BLaER1 (cell line): ENCODE results near the gene YIPF1.
"Not testable (repeated sequence)": the region's sequence is repeated elsewhere in the genome, so short reads cannot be mapped to it uniquely, and the experiment has no call there.

Source experiments
- H3K27ac ChIP-seq: shearing (Covaris generic); formaldehyde crosslinking; 2 replicates; pipeline ENCODE4 v1.8.1; 2022
- H3K27me3 ChIP-seq: shearing (Covaris generic); formaldehyde crosslinking; 2 replicates; pipeline ENCODE4 v1.8.1; 2022
- H3K36me3 ChIP-seq: shearing (Covaris generic); formaldehyde crosslinking; 2 replicates; pipeline ENCODE4 v1.8.1; 2022
- H3K4me1 ChIP-seq: shearing (Covaris generic); formaldehyde crosslinking; 2 replicates; pipeline ENCODE4 v1.8.1; 2022
- H3K4me2 ChIP-seq: shearing (Covaris generic); formaldehyde crosslinking; 2 replicates; pipeline ENCODE4 v1.8.1; 2022
- H3K4me3 ChIP-seq: shearing (Covaris generic); formaldehyde crosslinking; 2 replicates; pipeline ENCODE4 v1.8.1; 2022
- H3K9ac ChIP-seq: shearing (Covaris generic); formaldehyde crosslinking; 2 replicates; pipeline ENCODE4 v1.8.1; 2022
- H3K9me3 ChIP-seq: shearing (Covaris generic); formaldehyde crosslinking; 2 replicates; pipeline ENCODE4 v1.8.1; 2022
- H4K20me1 ChIP-seq: shearing (Covaris generic); formaldehyde crosslinking; 2 replicates; pipeline ENCODE4 v1.8.1; 2022
- Cebpa-rat ChIP-seq: shearing (Covaris generic); IDR thresholded peaks from 2 replicates; pipeline ENCODE4 v1.8.1; 2022

YIPF1 gene

DNA sequence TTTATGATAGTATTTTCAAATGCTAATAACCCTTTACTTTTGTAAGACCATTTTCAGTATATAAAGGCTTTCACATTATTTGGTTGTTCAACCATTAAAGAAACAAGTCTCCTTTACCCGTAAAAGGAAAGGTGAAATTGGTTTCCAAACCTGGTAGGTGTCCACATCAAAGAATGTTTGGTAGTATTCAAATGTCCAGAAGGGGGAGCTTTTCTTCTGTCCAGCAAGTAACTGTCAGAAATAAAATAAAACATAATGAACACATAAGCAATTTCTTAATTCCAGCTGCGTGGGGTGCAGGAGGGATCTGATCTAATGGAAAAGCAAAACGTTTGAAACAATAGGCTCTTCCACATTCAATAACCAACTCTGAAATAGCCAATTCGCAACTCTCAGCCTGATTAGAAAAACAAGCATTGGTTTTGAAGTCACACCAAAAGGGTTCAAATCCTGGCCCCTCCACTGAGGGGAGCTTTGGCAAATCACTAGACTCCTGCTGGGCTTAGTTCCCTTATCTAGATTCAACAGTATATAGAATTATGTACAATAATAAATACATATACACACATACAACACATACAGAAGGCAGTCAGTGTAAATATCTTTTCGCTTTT lies 11.0 kb downstream of the YIPF1 start:
- Histone ChIP-seq H3K9ac (no peak overlapping the region), H3K36me3 (peaks cover 64% of the 10 kb centered on the region), H3K4me3 (no peak overlapping the region), H3K27me3 (no peaks in the 10 kb centered on the region), H3K27ac (no peak overlapping the region), H3K4me1 (no peaks in the 10 kb centered on the region), H4K20me1 (peaks cover 13% of the 10 kb centered on the region; the same call in 1 of the 2 replicates), H3K9me3 (peaks cover 6% of the 10 kb centered on the region), H3K4me2 (no peak overlapping the region)
- no peak for TF ChIP-seq Cebpa-rat

DNA sequence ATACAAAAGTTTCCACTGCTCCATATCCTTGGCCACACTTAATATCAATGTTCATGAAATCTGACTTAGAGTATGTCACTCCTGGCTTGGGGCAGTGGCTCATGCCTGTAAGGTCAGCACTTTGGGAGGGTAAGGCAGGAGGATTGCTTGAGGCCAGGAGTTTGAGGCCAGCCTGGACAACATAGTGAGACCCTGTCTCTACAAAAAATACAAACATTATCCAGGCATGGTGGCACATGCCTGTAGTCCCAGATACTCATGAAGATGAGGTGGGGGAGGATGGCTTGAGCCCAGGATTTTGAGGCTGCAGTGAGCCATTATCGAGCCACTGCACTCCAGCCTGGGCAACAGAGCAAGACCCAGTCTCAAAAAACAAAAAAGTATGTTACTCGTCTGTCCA lies 14.4 kb downstream of the YIPF1 start:
- peaks cover 67% of the 10 kb centered on the region for H3K36me3 ChIP-seq

DNA sequence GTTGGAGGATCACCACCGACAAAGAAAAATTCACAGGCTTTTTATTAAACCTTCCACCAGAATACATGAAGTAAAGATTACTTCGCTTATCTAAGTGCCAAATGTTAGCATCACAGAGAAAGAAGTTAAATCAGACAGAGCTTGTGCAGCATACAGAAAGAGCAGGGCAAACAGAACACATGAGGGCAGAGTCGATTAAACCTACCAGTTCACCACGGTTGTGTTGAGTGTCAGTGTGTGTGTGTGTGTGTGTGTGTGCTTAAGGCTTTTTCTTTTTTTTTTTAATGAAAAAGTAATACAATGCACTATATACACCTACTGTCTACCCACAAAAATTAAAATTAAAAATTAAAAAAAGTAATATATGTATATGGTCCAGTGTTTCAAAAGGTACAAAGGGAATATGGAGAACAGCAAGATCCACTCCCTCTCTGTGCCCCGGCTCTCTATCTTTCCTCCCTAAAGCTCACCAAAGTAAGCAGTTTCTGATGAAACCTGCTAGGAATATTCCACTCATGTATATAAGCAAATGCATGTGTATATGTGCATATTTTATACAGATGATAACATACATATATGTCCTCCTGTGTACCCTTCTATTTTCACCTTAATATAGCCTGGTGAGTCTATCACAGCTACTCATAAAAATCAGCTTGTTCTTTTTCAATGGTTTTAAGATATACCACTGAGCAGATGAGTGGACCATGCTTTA lies 17.7 kb downstream of the YIPF1 start:
- H3K9me3 ChIP-seq = no peaks in the 10 kb centered on the region
- no peak overlapping the region for H3K4me3 ChIP-seq
- no peak overlapping the region for H3K4me2 ChIP-seq
- H3K9ac ChIP-seq = no peak overlapping the region
- no peaks in the 10 kb centered on the region for H3K27me3 ChIP-seq
- peaks cover 49% of the 10 kb centered on the region for H3K36me3 ChIP-seq
- H3K4me1 ChIP-seq = peaks cover 11% of the 10 kb centered on the region
- H4K20me1 ChIP-seq = no peaks in the 10 kb centered on the region
- no peak for TF ChIP-seq Cebpa-rat
- H3K27ac ChIP-seq = no peak overlapping the region

More for the DNA sequence above, 14.4 kb downstream of the YIPF1 start:
- H3K27me3 ChIP-seq, H3K27ac ChIP-seq, H3K4me1 ChIP-seq, H3K4me3 ChIP-seq, H3K9me3 ChIP-seq, H3K9ac ChIP-seq, H3K4me2 ChIP-seq: not testable (repeated sequence)
- peaks cover 13% of the 10 kb centered on the region; the same call in 1 of the 2 replicates for H4K20me1 ChIP-seq

DNA sequence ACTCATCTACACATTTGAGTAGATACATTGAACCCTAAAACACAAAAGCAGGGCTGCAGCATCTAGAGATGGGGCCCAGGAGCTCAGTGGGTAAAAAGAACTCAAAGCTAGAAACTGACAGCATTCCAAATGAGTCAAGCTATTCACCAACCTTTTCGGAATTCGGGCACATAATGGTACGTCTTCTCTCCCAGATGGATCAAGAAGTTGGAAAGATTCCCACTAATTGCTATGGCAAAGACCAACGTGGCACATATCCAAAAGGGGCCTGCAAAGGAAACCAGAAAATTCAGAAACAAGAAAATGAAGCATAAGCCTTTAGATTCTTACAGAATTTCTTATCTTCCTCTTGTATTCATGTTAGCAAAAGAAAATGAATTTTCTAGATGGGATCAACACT lies 18.4 kb downstream of the YIPF1 start:
- no peaks in the 10 kb centered on the region for H3K27me3 ChIP-seq
- H4K20me1 ChIP-seq = no peaks in the 10 kb centered on the region
- no peaks in the 10 kb centered on the region for H3K9me3 ChIP-seq
- no peak overlapping the region for H3K27ac ChIP-seq
- no peak overlapping the region for H3K4me3 ChIP-seq
- no peak overlapping the region for H3K9ac ChIP-seq
- no peak for TF ChIP-seq Cebpa-rat
- no peak overlapping the region for H3K4me2 ChIP-seq
- peaks cover 11% of the 10 kb centered on the region for H3K4me1 ChIP-seq
- peaks cover 49% of the 10 kb centered on the region for H3K36me3 ChIP-seq

DNA sequence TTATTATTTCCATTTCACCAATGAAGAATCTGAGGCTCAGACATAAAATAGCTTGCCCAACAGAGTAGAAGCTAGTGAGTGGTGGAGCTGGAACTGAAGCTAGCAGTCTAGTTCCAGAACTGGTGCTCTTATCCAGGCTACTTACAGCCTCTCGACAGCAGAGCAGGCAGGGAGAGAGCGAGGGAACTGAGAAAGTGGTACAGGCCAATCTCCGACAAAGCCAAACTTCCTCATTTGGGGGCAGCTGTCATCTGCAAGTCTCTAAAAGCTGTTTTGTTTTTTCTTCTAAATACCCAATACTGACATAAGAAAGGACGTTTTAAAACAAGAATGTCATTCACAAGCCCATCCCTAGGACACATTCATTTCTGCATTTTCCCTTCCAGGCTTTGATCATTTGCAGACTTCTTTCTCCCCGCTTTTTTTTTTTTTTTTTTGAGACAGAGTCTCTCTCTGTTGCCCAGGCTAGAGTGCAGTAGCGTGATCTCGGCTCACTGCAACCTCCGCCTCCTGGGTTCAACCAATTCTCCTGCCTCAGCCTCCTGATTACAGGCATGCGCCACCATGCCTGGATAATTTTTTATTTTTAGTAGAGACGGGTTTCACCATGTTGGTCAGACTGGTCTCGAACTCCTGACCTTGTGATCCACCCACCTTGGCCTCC lies 20.0 kb downstream of the YIPF1 start:
- Histone ChIP-seq H3K36me3 (peaks cover 48% of the 10 kb centered on the region), H3K9me3 (no peaks in the 10 kb centered on the region)

DNA sequence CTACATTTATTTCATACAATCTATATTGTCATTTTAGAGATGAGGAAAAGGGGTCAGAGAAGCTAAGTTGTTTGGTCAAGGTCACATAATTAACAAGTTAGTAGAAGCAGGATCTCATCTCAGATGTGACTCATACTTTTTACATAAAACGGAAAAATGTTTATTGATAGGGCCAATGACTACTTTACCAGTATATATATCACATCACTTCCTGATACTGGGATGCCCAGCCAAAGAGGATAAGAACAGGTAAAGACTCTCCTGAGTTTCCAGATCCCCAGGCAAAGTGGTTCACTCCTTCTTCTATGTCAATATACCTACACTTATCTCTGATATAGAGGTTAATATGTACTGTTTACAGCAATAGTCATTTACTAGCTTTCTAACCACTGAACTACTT lies 21.0 kb downstream of the YIPF1 start:
- H3K36me3 ChIP-seq = peaks cover 43% of the 10 kb centered on the region

More for the DNA sequence above, 20.0 kb downstream of the YIPF1 start:
- Histone ChIP-seq H4K20me1 (no peaks in the 10 kb centered on the region), H3K27me3 (no peaks in the 10 kb centered on the region), H3K4me3 (no peak overlapping the region), H3K9ac (no peak overlapping the region), H3K4me1 (peaks cover 11% of the 10 kb centered on the region), H3K27ac (no peak overlapping the region), H3K4me2 (peak overlapping the region; percentile 45)
- no peak for TF ChIP-seq Cebpa-rat

DNA sequence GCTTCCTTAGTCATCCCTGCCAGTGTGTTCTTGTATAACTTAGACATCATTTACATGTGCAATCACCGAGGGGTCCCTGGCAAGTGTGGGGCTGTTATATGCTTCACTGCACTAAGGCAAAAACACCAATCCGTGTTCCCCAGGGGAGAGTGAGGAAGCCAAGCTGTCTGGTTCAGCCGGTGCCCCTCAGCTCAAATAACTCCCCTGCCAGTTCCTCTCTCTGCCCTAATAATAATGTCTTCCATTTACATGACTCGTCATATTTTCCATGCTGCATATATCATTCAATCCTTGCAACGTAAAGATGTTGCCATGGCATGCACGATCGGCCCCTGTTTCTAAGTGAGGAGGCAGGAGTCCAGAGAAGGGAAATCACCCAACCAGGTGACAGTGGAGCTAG lies 27.1 kb downstream of the YIPF1 start:
- Histone ChIP-seq H3K36me3 (peaks cover 38% of the 10 kb centered on the region), H3K27me3 (no peaks in the 10 kb centered on the region), H3K9me3 (no peaks in the 10 kb centered on the region), H3K27ac (peak overlapping the region; percentile 78), H3K4me3 (peak overlapping the region; percentile 38; the same call in 1 of the 2 replicates), H3K4me2 (peak overlapping the region; percentile 84), H3K4me1 (peaks cover 36% of the 10 kb centered on the region), H3K9ac (peak overlapping the region; percentile 61; the same call in 1 of the 2 replicates), H4K20me1 (no peaks in the 10 kb centered on the region)
- no peak for TF ChIP-seq Cebpa-rat

More for the DNA sequence above, 21.0 kb downstream of the YIPF1 start:
- no peak for TF ChIP-seq Cebpa-rat
- no peak overlapping the region for H3K27ac ChIP-seq
- H3K9me3 ChIP-seq = no peaks in the 10 kb centered on the region
- H3K4me1 ChIP-seq = peaks cover 19% of the 10 kb centered on the region
- no peak overlapping the region for H3K4me2 ChIP-seq
- no peaks in the 10 kb centered on the region for H3K27me3 ChIP-seq
- no peak overlapping the region for H3K4me3 ChIP-seq
- H4K20me1 ChIP-seq = no peaks in the 10 kb centered on the region
- no peak overlapping the region for H3K9ac ChIP-seq

DNA sequence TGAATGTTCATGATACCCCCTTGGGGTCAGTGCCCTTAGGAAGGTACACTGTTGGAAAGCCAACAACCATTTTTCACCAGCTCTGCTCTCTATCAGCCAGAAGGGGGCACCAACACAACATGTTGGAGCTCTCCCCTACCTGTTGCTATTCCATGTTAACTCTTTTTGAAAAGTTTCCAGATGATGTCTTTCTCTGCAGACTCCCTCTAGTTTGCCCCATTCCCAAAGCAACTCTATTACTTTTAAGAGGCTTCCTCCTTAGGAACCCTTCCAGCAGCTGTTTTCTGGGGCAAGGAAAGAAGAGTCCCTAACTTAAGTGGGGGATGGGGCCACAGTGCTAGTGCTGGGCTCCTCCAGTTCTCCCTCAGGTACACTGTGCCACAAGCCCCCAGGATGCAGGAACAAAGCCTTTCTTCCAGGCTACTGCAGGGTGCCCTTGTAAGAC lies 28.6 kb downstream of the YIPF1 start:
- no peak for TF ChIP-seq Cebpa-rat
- peak overlapping the region; percentile 84 for H3K4me2 ChIP-seq
- no peaks in the 10 kb centered on the region for H3K27me3 ChIP-seq
- no peaks in the 10 kb centered on the region for H3K9me3 ChIP-seq
- no peaks in the 10 kb centered on the region for H4K20me1 ChIP-seq
- H3K4me1 ChIP-seq = peaks cover 36% of the 10 kb centered on the region
- peaks cover 43% of the 10 kb centered on the region for H3K36me3 ChIP-seq
- H3K9ac ChIP-seq = no peak overlapping the region
- H3K4me3 ChIP-seq = no peak overlapping the region
- H3K27ac ChIP-seq = 0 out of 2 replicates have a peak overlapping the region, but pooled peaks have one; percentile 6

DNA sequence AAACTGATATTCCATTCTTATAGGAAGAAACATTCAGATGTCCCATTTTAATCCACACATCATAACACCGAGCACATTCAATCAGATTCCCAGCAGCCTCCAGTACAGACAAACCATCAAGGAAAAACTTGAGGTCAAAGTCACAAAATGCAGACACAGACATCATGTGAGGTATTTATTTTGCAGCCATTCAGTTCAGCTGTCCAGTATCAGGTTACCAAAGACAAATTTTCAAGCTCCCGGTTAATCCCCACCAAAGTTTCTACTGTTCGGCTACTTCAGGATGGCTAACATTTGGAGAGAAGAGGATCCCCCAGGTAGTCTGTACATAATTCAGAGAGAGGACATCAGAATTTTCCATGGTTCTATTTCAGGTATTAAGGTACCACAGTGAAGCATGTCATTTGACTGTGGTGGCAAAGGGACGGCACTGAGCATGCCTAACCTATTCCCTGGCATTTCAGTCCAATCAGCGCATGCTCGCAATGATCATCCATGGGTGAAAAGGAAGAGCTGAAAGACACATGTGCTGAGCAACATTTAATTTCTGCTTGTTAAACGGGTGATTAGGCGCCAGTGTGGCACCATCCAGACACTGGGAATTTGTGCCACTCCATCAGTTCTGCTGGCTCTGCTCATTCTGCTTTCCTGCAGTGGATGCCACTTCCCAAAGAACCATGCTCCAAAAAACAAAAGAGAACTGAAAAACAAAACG lies 37.9 kb downstream of the YIPF1 start:
- no peak overlapping the region for H3K27ac ChIP-seq
- H3K4me3 ChIP-seq = no peak overlapping the region
- H3K4me1 ChIP-seq = peaks cover 2% of the 10 kb centered on the region; the same call in 1 of the 2 replicates
- H3K9me3 ChIP-seq = peaks cover 13% of the 10 kb centered on the region
- peaks cover 76% of the 10 kb centered on the region for H3K36me3 ChIP-seq
- H4K20me1 ChIP-seq = no peaks in the 10 kb centered on the region
- H3K27me3 ChIP-seq = no peaks in the 10 kb centered on the region
- H3K4me2 ChIP-seq = no peak overlapping the region
- TF ChIP-seq Cebpa-rat = no peak
- no peak overlapping the region for H3K9ac ChIP-seq
